ENCODE results near the gene IQSEC1. TPM values are rescaled to one million over a fixed set of nuclear protein-coding genes. Genes with fewer than 3 reads are reported as not detected.

IQSEC1 gene
- polyA plus RNA-seq, 1 experiment, result 3.6 TPM

DNA sequence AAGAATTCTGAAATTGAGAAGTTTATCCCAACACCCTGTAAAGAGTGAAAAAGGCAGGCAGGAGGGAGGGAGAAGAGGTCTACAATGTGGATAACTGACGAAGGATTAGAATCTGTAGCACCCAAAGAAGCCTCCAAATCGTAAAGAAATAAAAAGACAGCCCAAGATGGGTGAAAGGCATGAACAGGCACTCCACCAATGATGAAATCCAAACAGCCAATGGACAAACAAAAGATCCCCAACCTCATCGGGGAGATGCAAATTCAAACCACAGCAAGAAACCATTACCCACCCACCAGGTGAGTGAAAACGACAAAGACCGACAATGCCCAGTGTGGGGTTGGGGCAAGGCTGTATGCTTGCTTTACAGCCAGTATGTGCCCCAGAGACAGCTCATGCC is 85.6 kb downstream of the IQSEC1 start:
- no peak overlapping the region for H3K4me3 ChIP-seq (ENCODE audit: low read depth, low read length)
- no peaks in the 10 kb centered on the region for H3K27me3 ChIP-seq (ENCODE audit: control insufficient read depth, insufficient read depth, low read length)
- ChIA-PET CTCF (no interaction called here), POLR2A (no interaction called here)
- TF ChIP-seq, protein P1, sequence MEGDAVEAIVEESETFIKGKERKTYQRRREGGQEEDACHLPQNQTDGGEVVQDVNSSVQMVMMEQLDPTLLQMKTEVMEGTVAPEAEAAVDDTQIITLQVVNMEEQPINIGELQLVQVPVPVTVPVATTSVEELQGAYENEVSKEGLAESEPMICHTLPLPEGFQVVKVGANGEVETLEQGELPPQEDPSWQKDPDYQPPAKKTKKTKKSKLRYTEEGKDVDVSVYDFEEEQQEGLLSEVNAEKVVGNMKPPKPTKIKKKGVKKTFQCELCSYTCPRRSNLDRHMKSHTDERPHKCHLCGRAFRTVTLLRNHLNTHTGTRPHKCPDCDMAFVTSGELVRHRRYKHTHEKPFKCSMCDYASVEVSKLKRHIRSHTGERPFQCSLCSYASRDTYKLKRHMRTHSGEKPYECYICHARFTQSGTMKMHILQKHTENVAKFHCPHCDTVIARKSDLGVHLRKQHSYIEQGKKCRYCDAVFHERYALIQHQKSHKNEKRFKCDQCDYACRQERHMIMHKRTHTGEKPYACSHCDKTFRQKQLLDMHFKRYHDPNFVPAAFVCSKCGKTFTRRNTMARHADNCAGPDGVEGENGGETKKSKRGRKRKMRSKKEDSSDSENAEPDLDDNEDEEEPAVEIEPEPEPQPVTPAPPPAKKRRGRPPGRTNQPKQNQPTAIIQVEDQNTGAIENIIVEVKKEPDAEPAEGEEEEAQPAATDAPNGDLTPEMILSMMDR (IDR thresholded peaks at IDR 0.05; ENCODE audit: low read depth, low read length), result no peak
- no peak overlapping the region for H3K27ac ChIP-seq (ENCODE audit: low read depth, low read length)
- DNase-seq (ENCODE audit: low read depth, low spot score), result no peak
- peaks cover 4% of the 10 kb centered on the region; the same call in 1 of the 2 replicates for H3K9me3 ChIP-seq (ENCODE audit: control insufficient read depth, insufficient read depth, low read length)

DNA sequence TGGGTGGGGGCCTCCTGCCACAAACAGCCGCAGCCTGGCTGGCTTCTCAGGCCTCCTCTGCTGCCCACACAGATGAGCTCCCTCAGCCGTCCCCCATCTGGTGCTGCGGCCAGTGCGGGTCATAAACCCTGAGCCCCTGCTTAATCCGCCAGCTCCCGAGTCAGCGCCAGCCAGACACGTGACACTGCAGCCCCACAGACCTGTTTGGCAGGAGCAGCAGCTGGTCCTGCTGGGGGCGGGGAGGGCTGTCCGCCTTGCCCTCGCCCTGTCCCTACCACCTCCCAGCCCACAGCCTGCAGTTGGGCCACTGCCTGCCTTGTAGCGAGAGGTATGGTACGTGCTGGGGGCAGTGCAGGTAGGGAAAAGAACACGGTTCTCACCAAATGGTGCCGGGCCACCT is 86.2 kb downstream of the IQSEC1 start:
- CTCF ChIA-PET, result interaction anchor here (1.1 to 1.7 kb wide), 2 partner anchors 8 to 11 kb away, joined by 3 to 5 read pairs; no protein-coding TSS in a partner anchor
- Histone ChIP-seq H3K9me3 (ENCODE audit: control insufficient read depth, insufficient read depth, low read length) (peaks cover 4% of the 10 kb centered on the region; the same call in 1 of the 2 replicates), H3K4me3 (ENCODE audit: low read depth, low read length) (no peak overlapping the region), H3K27me3 (ENCODE audit: control insufficient read depth, insufficient read depth, low read length) (no peaks in the 10 kb centered on the region), H3K27ac (ENCODE audit: low read depth, low read length) (no peak overlapping the region)
- TF ChIP-seq, protein P1 (IDR thresholded peaks at IDR 0.05; ENCODE audit: low read depth, low read length), result no peak
- POLR2A ChIA-PET, result no interaction called here
- no peak for DNase-seq (ENCODE audit: low read depth, low spot score)

DNA sequence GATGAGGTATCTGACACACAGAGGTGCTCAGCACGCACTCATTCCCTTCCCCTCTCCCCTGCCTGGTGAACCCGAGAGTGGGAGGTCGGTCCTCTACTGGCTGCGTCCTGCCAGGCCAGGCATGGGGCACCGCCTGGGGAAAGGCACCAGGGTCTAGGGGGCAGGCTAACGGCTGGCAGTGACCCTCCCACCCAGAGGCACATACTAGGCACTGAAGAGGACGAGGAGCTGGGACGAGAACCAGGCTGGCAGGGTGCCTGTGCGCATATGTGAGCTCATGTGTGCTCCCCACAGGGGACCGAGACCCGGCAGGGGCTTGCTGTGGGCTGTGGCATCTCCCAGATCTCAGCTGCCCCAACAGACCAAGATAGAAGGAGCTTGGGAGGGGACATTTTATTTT is 86.7 kb downstream of the IQSEC1 start:
- ChIA-PET POLR2A (no interaction called here), CTCF (interaction anchor here (1.0 to 1.7 kb wide), 4 partner anchors 9 to 145 kb away, joined by 3 to 5 read pairs (median 4); partner anchors contain the start of gene RPL32)
- TF ChIP-seq, protein P1 (IDR thresholded peaks at IDR 0.05; ENCODE audit: low read depth, low read length), result no peak
- Histone ChIP-seq H3K27ac (ENCODE audit: low read depth, low read length) (no peak overlapping the region), H3K4me3 (ENCODE audit: low read depth, low read length) (no peak overlapping the region), H3K9me3 (ENCODE audit: control insufficient read depth, insufficient read depth, low read length) (peaks cover 4% of the 10 kb centered on the region; the same call in 1 of the 2 replicates), H3K27me3 (ENCODE audit: control insufficient read depth, insufficient read depth, low read length) (peaks cover 2% of the 10 kb centered on the region)
- no peak for DNase-seq (ENCODE audit: low read depth, low spot score)

DNA sequence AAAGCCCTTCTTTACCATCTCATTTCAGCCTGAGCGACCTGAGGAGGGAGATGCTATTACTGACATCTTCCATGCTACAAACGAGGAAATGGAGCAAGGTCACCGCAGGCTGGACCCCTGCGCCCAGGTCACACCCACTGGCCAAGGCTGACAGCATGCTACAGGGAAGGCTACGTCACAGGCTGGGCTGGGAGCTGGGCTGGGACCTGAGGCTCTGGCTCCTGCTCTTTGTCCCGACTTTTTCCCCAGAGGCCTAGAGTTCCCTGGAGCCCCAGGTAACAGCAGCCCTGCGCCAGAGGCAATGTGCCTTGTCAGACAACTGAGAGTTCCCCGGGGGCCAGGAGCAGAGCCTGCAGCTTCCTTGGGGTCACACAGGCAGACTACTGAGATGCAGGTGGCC is 87.2 kb downstream of the IQSEC1 start:
- DNase-seq (ENCODE audit: low read depth, low spot score), result no peak
- Histone ChIP-seq H3K27ac (ENCODE audit: low read depth, low read length) (no peak overlapping the region), H3K27me3 (ENCODE audit: control insufficient read depth, insufficient read depth, low read length) (peaks cover 2% of the 10 kb centered on the region), H3K4me3 (ENCODE audit: low read depth, low read length) (no peak overlapping the region), H3K9me3 (ENCODE audit: control insufficient read depth, insufficient read depth, low read length) (peaks cover 4% of the 10 kb centered on the region; the same call in 1 of the 2 replicates)
- TF ChIP-seq, protein P1 (IDR thresholded peaks at IDR 0.05; ENCODE audit: low read depth, low read length), result no peak
- ChIA-PET CTCF (interaction anchor here (1.0 to 1.7 kb wide), 4 partner anchors 9 to 145 kb away, joined by 3 to 7 read pairs (median 4); partner anchors contain the start of gene RPL32), POLR2A (no interaction called here)

DNA sequence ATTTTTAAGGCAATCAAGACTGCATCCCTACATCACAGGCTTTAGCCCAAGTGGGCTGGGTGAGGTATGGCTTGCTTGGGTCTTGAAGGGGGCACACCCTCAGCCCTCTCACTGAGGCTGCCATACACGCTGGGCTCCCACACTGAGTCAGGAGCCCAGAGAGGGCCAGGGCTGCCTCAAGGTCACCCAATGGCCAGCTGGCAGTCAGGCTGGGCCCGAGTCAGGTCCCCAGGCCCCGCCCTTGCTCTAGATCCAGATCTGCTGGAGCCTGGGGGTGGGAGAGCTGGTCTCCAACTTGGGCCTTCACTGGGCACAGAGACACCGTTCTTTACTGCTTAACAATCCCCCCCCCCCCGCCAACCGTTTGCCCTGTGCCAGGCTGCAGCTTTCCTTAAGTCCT is 88.1 kb downstream of the IQSEC1 start:
- no peak overlapping the region for H3K27ac ChIP-seq (ENCODE audit: low read depth, low read length)
- H3K9me3 ChIP-seq (ENCODE audit: control insufficient read depth, insufficient read depth, low read length), result peaks cover 4% of the 10 kb centered on the region; the same call in 1 of the 2 replicates
- TF ChIP-seq, protein P1 (IDR thresholded peaks at IDR 0.05; ENCODE audit: low read depth, low read length), result no peak
- DNase-seq (ENCODE audit: low read depth, low spot score), result no peak
- H3K4me3 ChIP-seq (ENCODE audit: low read depth, low read length), result no peak overlapping the region
- CTCF ChIA-PET, result interaction anchor here (0.6 to 3.0 kb wide), 9 partner anchors 9 to 492 kb away, joined by 3 to 26 read pairs (median 7); no protein-coding TSS in a partner anchor
- POLR2A ChIA-PET, result interaction anchor here (0.5 to 1.6 kb wide), 3 partner anchors 10 to 168 kb away, joined by 6 to 9 read pairs (median 6); no protein-coding TSS in a partner anchor
- H3K27me3 ChIP-seq (ENCODE audit: control insufficient read depth, insufficient read depth, low read length), result peaks cover 7% of the 10 kb centered on the region

All from AG04450 (cell line).